HG03139 (cell line): ENCODE data around the gene CAPS.

Experiments
- ATAC-seq: cut with Tn5 transposase; IDR thresholded peaks from one replicate; pipeline ENCODE4 v1.9.1; 2021; ENCODE audit not compliant: unreplicated experiment

The CAPS gene

GRCh38 chr19:5891938-5892771, 21.9 kb upstream of the CAPS start:
- ATAC-seq, result no peak

- no peak for ATAC-seq
These were observed 21.2 kb upstream of the CAPS start for GRCh38 chr19:5892772-5893275.

- no peak for ATAC-seq
These were observed 20.7 kb upstream of the CAPS start for GRCh38 chr19:5893296-5893903.

- no peak for ATAC-seq
These were observed 19.9 kb upstream of the CAPS start for GRCh38 chr19:5893907-5894703.

- no peak for ATAC-seq
These were observed 19.2 kb upstream of the CAPS start for GRCh38 chr19:5894704-5895349.

- no peak for ATAC-seq
These were observed 18.6 kb upstream of the CAPS start for GRCh38 chr19:5895409-5895808.

GRCh38 chr19:5895890-5896289, 18.2 kb upstream of the CAPS start:
- ATAC-seq, result no peak

GRCh38 chr19:5896365-5897076, 17.5 kb upstream of the CAPS start:
- no peak for ATAC-seq

- no peak for ATAC-seq
These were observed 16.7 kb upstream of the CAPS start for GRCh38 chr19:5897189-5897969.

- no peak for ATAC-seq
These were observed 14.1 kb upstream of the CAPS start for GRCh38 chr19:5899728-5900526.

- no peak for ATAC-seq
These were observed 13.1 kb upstream of the CAPS start for GRCh38 chr19:5900976-5901375.

GRCh38 chr19:5903056-5903623, 10.9 kb upstream of the CAPS start:
- ATAC-seq, result no peak

- ATAC-seq, result peak; percentile 22
These were observed 10.3 kb upstream of the CAPS start, which contains the start of gene NDUFA11 for GRCh38 chr19:5903624-5904351. Gene NDUFA11 (minus strand): TSS chr19:5903790. CDS start chr19:5903708, 82 bp downstream.

- peak; percentile 72 for ATAC-seq
These were observed 9.5 kb upstream of the CAPS start, which contains the start of gene VMAC for GRCh38 chr19:5904352-5905113. Gene VMAC (plus strand): TSS chr19:5904872. CDS start chr19:5904891, 19 bp downstream.

- ATAC-seq, result no peak
These were observed 8.8 kb upstream of the CAPS start for GRCh38 chr19:5905114-5905778.

GRCh38 chr19:5907241-5907640, 6.8 kb upstream of the CAPS start:
- no peak for ATAC-seq
